H1 (cell line): Measurements from ENCODE around the gene TXNRD3. TPM values are rescaled to one million over a fixed set of nuclear protein-coding genes. Genes with fewer than 3 reads are reported as not detected.

Experiments
- CHD7 ChIP-seq: fragments of 300-600 bp; sonication (generic); IDR thresholded peaks from 2 replicates; pipeline ENCODE4 v1.7.1; 2012; ENCODE audit warnings: low read length, moderate library complexity, mild to moderate bottlenecking, inconsistent platforms; ENCODE audit not compliant: insufficient replicate concordance
- EGR1 ChIP-seq: IDR thresholded peaks from 2 replicates; pipeline ENCODE4 v1.6.1; 2011; ENCODE audit warnings: low read depth, low read length, borderline replicate concordance
- POLR2A ChIP-seq, 2 experiments: IDR thresholded peaks; 1 replicate in 1 of 2; 2 replicates in 1 of 2; pipeline ENCODE4 v1.6.1; 2011; ENCODE audit warnings: low read depth in 2 of 2, low read length in 2 of 2, mild to moderate bottlenecking in 2 of 2; ENCODE audit errors: control extremely low read depth in 1 of 2
- RFX5 ChIP-seq: IDR thresholded peaks from 2 replicates; pipeline ENCODE4 v1.6.1; 2011; ENCODE audit warnings: low read depth, low read length, improper control_type of control experiment, borderline replicate concordance
- YY1 ChIP-seq: IDR thresholded peaks from 2 replicates; pipeline ENCODE4 v1.6.1; 2011; ENCODE audit warnings: low read depth, mild to moderate bottlenecking, low read length
- polyA plus RNA-seq, 7 experiments: library from polyadenylated mRNA; depleted of rRNA in 3 of 7; stranded (reverse) in 5 of 7; unstranded in 2 of 7; fragments of >200 nt in 5 of 7; fragments of 200-250 nt in 2 of 7; gene quantifications; 1 replicate in 5 of 7; 2 replicates in 1 of 7; 4 replicates in 1 of 7; pipeline versions ENCODE4 v1.2.1 to v1.2.3, GENCODE V29; 2011 to 2013; ENCODE audit warnings: missing spikeins in 2 of 7, mixed read lengths in 2 of 7
- total RNA-seq: library from RNA; stranded (reverse); fragmentation: NEBNext Ultra II Directional; extraction: Animal tissue kit (Norgen Biotek cat#: 25700); gene quantifications from 2 replicates; pipeline ENCODE4 v1.2.1, GENCODE V29; 2021

TXNRD3 gene
- total and polyA plus RNA-seq, 2 of the 8 experiments (the other 6 are each of a cell fraction or from before 2014, with no cell fraction given): 3.4 to 4.3 TPM

DNA sequence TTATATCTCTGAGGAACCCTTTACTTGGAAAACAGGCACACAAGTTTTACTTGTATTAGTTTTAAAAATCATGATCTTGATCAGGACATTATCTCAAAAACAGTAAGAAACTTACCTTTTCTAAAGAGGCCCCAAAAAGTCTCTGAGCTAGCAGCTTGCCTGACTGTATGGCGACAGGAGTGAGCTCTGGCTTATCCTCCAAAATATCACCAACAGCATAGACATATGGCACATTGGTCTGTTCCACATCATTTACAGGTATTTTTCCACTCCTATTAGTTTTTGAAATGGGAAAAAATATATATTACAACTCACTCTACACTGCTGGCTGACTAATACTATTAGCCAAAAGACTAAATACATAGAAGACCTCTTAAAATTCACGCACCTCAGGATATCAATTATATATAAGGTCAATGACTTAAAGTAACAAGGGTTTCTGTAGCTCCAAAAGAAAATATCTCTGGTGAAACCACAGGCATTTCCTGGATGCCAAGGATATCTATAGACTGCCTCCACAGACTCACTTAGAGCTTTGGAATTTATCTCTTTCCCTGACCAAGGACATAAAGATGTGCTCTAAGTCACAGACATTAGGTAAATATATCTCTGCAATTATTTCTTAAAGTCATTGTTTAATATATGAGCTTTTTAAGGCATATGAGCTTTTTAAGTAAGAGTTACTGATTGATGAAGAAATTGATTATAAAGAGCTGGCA, 33.1 kb downstream of the TXNRD3 start (continued):
- TF ChIP-seq POLR2A (IDR thresholded peaks at IDR 0.05; ENCODE audit: control extremely low read depth in 1 of 2, low read depth in 2 of 2, low read length in 2 of 2) (no peak), YY1 (no peak), EGR1 (no peak), RFX5 (no peak), CHD7 (no peak)
